ENCODE results near the gene ZNF846. TPM values are rescaled to one million over a fixed set of nuclear protein-coding genes. Genes with fewer than 3 reads are reported as not detected.
"Not testable (repeated sequence)": the region's sequence is repeated elsewhere in the genome, so short reads cannot be mapped to it uniquely, and the experiment has no call there.

Gene ZNF846
- 12.4 and 12.6 TPM in 2 replicates for total RNA-seq (2014; rRNA removed; shearing (Covaris generic))

- peak; percentile 97 for DNase-seq (ENCODE audit: low read depth)
Observed at GRCh38 chr19:9768175-9769112, at the start of gene ZNF846. ZNF846 (minus strand) TSS chr19:9768738; CDS start chr19:9764950, 3,788 bp downstream.

DNA sequence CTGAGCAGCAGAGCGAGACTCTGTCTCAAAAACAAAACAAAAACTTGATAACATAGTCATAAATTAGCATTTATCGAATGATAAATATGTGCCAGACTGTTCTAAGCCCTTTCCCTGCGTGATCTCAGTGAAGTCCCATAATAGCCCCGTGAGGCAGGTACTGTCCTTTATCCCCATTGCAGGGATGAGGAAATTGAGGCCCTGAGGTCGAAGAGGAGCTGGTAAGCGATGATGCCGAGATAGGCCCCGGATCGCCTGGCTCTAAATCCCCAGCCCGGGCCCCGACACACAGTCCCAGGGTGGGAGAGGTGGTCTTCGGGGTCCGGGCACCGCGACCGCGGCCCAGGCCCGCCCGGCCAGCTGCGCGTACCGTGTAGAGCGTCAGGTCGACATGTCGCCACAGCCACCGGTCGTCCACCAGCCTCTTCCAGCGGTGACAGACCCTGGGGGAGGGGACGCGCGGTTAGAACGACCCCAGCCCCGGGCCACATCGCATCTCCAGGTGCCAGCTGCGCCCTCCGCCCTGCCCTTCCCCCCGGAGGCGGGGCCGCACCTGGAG is 49.7 kb upstream of the ZNF846 start:
- no peak for DNase-seq (ENCODE audit: low read depth)

DNA sequence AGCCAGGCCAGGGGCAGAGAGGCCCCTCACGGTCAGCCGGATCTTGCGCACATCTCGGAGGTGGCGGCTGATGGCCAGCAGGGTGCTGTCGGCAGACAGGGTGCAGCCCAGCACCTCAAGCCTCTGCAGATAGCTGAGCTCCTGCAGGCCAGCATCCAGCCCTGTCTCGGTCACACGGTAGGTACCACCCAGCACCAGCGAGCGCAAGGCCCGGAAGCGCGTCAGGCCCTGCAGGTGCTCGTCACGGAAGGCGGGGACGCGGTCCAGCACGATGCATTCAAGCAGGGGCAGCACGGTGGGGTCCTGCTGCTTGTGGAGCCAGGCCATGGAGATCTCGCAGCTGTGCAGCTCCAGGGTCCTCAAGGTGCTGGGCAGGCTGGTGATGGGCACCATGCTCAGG is 42.6 kb upstream of the ZNF846 start:
- DNase-seq (ENCODE audit: low read depth): no peak

GRCh38 chr19:9808855-9809824 is 40.6 kb upstream of the ZNF846 start:
- DNase-seq (ENCODE audit: low read depth): no peak

GRCh38 chr19:9806803-9807202 is 38.3 kb upstream of the ZNF846 start:
- DNase-seq (ENCODE audit: low read depth): no peak

DNA sequence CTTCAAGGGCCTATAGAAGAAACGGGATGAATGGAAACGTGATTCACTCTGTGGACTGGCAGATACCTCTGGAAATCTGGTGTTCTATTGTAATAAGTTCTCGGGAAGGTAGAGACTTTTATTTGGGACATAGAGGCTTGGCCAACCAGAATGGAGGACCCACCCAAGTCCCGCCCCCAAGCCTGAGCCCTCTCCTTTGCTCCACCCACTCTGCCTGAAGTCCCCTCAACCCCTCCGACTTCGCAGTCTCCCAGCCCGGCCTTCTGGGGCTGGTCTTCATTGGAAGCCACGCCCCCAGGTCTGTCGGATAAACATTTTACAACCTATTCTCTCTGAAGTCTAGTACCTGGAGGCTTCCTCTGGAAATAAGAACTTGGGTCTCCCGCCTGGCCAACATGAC is 33.4 kb upstream of the ZNF846 start:
- DNase-seq (ENCODE audit: low read depth): no peak

- no peak for DNase-seq (ENCODE audit: low read depth)
Observed at GRCh38 chr19:9799162-9799561, 30.6 kb upstream of the ZNF846 start.

DNA sequence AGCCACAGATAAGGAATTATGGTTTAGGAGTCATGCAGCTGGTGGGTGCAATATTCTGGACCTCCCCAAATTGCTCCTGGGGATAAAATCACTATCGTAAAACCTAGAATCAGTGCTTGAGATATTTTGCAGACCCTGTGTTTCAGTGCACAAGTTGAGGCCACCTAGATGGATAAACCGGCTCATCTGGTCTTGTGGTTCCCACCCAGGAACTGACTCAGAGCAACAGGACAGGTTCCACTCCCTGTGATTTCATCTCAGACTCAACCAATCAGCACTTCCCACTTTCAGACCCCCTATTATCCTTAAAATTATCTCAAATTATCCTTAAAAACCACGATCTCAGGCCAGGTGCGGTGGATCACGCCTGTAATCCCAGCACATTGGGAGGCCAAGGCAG is 29.3 kb upstream of the ZNF846 start:
- no peak for DNase-seq (ENCODE audit: low read depth)

- DNase-seq (ENCODE audit: low read depth): peak; percentile 88
Observed at GRCh38 chr19:9796113-9796773, 27.7 kb upstream of the ZNF846 start.

- peak; percentile 43 for DNase-seq (ENCODE audit: low read depth)
Observed at GRCh38 chr19:9793071-9793591, 24.6 kb upstream of the ZNF846 start.

- peak; percentile 88 for DNase-seq (ENCODE audit: low read depth)
Observed at GRCh38 chr19:9792206-9793070, 23.9 kb upstream of the ZNF846 start.

- DNase-seq (ENCODE audit: low read depth): peak; percentile 93
Observed at GRCh38 chr19:9791552-9792205, 23.1 kb upstream of the ZNF846 start.

GRCh38 chr19:9791073-9791367 is 22.5 kb upstream of the ZNF846 start:
- peak; percentile 35 for DNase-seq (ENCODE audit: low read depth)

DNA sequence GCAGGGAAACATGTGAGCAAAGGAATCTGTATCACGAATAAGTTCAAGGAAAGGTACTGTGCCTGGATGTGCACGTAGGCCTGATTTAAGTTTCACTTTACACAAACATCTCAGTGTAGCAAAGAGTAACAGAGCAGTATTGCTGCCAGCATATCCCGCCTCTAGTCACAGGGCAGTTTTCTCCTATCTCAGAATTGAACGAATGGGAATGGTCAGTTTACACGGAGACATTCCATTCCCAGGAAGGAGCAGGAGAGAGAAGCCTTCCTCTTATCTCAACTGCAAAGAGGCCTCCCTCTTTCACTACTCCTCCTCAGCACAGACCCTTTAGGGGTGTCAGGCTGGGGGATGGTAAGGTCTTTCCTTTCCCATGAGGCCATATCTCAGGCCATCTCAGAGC is 21.0 kb upstream of the ZNF846 start:
- not testable (repeated sequence) for DNase-seq (ENCODE audit: low read depth)

DNA sequence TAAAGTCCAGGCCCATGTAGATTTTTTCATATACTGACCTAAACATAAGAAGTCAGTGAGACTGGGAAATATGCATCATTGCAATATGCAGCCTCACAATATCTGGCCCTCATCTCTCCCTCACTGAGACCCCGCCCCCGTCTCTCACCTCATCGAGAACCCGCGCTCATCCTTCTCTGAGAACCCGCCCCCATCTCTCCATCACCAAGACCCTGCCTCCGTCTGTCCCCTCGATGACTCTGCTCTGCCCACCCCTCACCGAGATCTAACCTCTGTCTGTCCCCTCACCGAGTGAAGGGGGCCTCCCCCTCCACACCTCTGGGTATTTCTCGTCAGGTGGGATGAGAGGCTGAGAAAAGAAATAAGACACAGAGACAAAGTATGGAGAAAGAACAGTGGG is 20.5 kb upstream of the ZNF846 start:
- DNase-seq (ENCODE audit: low read depth): no peak

- not testable (repeated sequence) for DNase-seq (ENCODE audit: low read depth)
Observed at GRCh38 chr19:9788604-9789003, 20.1 kb upstream of the ZNF846 start.

GRCh38 chr19:9786819-9787218 is 18.3 kb upstream of the ZNF846 start:
- no peak for DNase-seq (ENCODE audit: low read depth)

GRCh38 chr19:9786342-9786741 is 17.8 kb upstream of the ZNF846 start:
- no peak for DNase-seq (ENCODE audit: low read depth)

DNA sequence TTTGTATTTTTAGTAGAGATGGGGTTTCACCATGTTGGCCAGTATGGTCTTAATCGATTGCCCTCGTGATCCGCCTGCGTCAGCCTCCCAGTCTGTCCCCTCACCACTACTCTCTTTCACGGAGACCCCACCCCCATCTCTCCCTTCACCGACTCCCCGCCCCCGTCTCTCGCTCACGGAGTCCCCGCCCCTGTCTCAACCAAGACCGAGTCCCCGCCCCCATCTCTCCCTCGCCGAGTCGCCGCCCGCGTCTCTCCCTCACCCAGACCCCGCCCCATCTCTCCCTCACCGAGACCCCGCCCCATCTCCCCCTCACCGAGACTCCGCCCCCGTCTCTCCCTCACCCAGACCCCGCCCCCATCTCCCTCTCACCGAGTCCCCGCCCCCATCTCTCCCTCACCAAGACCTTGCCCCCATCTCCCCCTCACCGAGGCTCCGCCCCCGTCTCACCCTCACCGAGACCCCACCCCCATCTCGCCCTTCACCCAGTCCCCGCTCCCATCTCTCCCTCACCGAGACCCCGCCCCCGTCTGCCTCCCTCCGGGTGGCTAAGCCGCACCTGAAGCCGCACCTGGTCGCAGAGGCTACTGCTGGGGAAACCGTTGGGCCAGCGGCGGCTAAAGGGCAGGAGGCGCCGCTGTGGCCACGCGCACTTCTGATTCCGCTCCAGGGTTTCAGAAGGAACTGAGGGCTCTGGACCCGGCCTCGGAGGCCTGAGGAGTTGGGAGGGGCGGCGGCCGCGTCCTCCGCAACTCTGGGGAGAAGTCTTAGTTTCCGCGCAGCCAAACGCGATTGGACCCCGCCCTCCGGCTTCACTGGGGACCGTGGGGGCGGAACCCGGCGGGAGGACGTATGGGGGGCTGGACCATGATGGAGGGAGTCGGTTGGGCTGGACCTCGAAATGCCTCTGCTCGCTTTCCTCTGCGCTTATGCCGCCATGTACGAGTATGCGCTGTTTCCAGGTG is 17.1 kb upstream of the ZNF846 start:
- peak; percentile 93 for DNase-seq (ENCODE audit: low read depth)
